HG03139 (cell line): ENCODE results near the gene FAM53B.
A peak's percentile ranks its signal among the peaks of the same experiment; 100 is the strongest.

Experiments used
- ATAC-seq: cut with Tn5 transposase; IDR thresholded peaks from one replicate; pipeline ENCODE4 v1.9.1; 2021; ENCODE audit not compliant: unreplicated experiment

FAM53B gene

DNA sequence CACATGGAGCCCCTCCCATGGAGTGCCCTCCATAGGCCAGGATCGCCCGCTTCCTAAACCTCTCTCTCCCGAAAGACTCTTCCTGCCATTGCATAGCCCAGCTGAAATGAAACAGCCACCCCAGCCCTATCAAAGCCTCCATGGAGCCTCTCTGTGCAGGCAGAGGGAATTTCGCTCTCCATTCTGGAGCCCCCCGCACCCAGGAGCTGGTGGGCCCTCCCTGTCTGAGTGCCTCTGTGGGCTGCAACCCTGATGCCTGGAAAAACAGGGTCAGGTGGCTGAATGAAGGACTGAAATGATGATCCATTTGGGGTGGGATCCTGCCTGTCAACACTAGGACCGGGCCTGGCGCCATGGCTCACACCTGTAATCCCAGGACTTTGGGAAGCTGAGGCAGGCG, 106.4 kb downstream of the FAM53B start:
- ATAC-seq, result no peak

DNA sequence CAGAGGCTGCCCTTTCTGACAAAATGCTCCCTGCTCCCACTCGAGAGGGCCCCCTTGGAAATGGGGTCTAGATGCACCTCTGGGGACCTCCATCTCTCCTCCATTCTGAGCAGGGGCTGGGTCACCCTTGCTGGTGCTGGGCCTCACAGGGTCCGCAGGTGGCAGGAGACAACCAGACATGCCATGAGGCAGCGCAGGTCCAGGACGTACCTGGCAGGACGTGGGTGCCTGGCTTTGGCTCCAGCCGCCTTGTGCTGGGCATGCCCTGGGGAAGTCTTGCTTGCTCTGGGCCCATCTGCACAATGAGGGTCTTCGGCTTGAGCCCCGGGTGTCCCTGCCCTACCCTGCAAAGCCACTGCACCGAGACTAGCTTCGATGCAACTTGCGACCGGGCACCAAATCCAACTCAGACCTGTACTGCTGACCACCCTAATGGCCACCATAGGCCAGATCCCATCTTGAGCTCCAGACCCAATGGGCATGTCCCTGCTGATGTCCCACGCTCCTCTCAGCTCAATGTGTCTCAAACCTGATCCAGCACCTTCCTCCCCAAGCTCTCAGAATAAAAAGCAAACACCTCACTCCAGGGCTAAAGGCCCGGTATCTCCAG, 107.0 kb downstream of the FAM53B start:
- ATAC-seq, result no peak

DNA sequence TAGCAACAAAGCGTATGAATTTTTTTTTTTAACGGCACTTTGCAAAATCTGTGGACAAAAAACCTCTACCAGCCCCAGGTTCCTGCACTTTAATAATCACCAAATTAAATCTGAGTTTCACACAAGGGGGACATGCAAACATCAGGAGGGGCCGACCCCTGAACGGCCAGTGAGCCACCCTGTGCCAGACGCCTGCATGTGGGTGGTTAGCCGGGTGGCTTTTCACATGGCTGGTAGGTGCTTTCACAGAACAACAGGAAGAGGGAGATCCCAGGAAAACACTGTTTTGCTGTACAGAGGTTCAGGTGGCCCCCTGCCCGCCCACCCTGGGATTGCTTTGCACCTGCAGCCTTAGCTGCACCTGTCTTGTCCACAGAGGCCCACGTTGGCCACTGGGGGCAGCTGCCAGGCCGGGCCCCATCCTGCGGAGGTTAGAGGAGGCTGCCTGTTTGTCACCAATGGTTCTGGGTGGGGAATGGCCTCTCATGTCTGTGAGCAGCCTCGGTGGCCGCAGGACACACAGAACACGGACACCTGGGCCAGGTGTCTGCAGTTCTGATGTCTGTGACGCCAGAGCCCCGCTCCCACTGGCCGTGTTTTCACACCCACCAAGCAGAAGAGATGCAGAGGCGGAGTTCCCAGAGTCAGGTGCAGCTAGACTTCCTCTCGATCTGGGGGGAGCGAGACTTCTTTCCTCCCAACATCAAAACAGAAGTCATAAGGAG, 107.7 kb downstream of the FAM53B start:
- no peak for ATAC-seq

DNA sequence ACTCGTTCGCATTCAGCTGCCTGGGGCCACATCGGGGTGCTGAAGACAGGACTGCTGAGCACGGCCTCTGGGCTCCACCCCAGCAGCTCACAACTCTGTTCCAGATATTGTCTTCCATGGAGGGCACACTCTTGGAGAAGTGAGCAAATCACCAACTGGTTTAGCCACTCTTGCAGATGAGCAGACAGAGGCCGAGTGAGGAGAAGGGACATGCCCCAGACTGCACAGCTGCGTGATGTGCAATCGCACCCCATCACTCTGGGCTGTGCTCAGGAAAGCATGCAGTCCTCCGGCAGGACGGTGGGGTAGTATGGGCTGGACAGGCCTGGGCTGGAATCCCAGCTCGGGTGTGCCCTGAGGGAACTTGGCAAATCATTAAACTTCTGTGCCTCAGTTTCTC, 111.6 kb downstream of the FAM53B start:
- no peak for ATAC-seq

DNA sequence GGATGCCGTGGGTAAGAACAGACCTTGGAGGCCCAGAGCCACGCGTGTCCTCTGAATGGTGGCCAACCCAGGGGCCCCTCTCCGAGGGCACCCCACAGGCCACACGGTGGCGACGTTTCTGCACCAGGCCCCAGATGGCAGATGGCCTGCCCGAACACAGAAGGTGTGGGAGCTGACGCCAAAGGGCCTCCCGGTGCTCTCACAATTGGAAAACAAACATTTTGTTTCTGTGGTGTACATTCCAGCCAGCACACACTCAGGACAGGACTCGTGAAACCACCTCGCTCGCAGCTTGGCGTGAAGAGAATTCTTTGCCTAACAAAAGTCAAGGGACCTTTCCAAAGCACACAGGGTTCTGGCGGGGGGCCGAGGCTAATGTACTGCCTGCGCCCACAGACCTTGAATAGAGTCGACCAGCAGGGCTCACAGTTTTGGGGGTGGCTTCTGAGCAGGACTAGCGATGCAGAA, 112.1 kb downstream of the FAM53B start:
- ATAC-seq, result no peak

DNA sequence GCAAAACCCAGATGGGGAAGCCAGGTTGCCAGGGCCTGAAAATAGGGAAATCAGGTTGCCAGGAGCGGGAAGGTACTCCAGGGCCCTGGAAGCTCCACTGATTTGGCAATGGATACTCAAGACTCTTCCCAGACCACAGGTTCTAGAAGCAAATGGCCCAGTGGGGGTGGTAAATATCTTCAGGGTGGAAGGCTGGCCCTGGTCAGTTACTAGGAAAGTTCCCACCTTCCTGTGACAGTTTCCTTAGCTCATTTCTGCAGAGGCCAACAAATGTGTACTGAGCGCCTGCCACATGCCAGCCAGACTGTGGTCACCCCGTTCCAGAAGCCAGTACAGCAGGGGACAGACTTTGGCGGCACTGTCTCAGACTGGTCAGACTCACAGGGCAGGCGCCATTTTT, 113.6 kb downstream of the FAM53B start:
- no peak for ATAC-seq

DNA sequence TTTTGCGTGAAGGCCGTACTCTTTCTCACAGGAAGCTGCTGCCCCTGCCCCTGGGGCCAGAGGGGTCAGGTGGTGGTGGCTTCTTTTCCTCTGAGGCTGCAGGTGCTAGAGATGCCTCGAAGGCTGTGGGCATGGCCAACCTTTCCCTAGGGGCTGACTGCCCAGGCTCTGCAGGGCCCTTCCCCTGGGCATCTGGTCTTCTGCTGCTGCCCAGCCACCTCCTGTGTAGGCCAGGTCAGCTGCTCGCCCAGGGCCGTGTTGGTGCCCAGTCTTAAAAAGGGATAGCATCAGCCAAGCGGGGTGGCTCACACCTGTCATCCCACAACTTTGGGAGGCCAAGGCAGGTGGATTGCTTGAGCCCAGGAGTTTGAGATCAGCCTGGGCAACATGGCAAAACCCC, 114.3 kb downstream of the FAM53B start:
- no peak for ATAC-seq

DNA sequence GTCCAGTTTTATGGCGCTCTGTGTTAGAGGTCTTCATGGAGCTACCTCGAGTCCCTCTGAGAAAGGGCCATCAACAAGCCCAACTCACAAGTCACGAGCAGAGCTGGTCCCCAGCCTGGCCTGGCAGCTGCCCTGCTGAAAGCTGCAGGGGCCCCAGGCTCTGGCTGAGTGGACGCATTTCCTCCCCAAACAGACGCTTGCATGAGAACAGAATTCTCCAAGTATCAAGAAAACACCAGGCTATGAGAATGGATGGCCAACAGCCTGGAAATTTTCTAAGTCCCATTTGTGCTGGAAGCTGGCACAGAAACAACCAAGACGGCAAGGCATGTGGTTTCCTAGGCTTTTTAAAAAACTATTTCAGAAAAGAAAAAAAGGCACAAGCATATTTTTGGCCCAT, 114.8 kb downstream of the FAM53B start:
- no peak for ATAC-seq

DNA sequence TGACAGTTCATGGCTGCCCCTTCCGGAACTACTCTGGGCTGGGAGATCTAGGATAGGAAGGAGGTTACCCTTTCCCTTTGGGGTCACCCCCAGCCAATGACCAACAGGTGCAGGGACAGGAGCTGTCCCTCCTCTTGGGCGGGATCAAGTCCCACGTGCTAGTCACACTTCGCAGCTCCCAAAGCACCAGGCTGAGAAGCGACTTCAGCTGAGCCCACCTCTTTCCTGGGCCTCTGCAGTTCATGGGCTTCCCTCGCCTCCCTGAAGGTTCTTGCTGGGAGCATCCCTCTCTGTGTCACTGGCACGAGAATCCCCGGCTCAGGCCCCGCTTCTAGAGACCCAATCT, 115.5 kb downstream of the FAM53B start:
- ATAC-seq, result no peak

DNA sequence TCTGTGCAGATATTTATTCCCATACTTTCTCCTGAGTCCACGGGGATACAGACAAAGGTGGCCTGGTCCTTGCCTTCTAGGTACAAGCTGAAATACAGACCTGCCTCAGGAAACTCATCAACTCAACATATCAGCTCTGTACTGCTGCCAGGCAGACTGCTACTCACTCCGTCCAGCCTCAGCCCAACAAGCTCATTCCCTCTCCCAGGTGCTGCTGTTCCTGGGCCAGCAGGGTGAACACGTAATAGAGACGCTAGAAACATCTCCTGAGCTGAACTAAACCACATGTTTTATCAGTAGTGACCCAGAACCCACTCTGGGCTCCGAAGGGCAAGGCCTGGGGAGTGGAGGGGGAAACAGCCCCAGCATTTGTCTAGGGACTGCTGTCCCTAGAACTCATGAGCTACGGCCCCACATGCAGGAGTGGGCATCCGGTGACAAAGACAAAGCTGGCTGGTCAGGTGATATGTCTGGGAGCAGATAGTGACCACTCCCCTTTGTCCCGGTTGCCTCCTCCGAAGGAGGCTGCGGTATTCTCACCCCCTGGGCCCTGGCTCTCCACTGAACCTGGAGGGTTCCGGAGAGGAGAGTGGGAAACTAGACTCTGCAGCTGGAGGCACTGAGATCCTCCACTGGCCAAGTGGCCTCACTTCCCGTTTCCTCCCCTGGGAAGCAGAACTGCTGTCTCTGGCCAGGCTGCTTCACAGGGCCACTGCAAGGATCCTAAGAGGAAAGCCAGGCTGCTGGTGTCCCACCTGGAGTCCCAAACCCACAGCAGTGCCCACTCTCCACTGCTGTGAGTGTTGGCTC, 116.1 kb downstream of the FAM53B start:
- ATAC-seq, result no peak

DNA sequence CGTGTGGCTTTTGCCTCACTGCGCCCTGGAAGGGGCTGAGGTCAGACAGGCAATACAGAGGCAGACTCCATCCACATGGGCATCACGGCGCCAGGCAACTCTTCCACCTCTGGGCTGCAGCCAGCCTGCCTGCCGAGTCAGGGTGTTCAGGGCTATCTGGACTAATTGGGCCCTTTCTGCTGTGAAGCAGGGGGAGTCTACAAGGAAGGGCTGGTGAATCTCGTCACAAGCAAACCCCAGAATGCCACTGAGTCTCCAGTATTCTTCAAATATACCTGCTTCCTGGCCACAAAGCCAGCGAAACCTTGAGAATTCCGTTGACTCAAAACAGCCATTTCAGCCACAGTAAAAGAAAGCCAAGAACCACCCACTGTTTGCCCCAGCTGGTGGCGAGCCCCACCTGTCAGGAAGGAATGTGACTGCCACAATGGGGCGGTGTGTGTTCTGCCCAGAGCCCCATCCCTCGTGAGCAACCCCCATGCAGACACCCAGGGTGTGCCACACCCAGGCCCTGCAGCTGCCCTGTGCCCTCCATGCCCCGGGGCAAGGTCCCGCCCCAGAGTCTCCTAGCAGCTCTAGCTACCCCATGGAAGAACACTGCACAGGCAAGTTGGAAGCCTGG, 117.3 kb downstream of the FAM53B start:
- ATAC-seq, result peak; percentile 69

DNA sequence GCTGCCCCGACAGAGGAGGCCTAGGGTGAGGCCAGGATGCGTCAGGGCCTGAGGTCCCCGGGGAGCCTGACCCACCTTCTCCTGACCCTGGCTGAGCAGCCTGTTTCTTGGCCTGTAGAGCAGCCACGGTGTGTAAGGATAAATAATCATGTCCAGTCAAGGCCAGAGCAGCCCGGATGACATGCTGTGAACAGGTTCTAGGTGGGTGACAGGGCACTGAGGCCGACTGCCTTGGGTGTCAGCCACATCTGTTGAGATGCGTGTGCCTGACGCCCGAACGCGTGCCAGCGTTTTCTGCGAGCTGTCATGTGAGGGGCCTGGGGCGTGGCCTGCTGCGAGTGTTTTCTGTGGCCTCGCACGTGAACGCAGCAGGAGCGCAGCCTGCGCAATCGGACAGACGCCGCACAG, 118.3 kb downstream of the FAM53B start:
- no peak for ATAC-seq

DNA sequence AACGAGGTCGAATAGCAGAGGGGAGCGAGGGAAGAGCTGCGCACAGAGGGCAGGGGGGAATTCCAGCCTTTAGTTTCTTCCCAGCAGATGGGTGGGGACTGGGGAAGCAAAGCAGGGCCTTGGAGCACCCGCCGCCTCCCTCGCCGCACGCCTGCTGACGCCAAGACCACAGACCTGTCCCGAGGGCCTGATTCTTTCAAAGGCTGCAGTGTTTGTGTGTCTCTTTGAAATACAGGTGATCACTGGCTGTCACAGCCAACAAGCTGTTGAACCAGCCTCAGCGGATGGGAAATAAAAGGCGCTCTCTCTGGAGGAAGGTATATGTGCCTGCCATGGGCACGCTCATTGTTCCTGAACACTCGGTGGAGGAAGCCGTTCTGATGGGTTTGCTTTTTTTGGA, 119.3 kb downstream of the FAM53B start:
- no peak for ATAC-seq

DNA sequence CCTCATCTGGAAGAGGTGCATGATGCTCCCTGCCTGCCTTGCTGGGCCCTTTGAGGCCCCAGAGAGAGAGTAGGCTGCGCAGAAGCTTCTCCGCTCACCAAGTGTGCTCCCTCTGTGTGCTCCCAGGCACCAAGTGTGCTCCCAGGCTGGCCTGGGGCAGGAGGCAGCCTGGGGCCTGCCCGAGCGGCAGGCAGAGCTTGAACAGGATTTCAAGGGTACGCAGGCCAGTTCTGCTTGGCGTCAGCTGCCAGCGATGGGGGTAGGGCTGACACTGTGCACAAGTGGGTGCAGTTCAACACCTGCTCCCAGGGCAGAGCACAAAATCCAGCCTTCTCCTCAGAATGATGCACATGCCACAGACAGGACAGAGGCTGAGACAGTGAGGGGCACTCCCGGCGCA, 119.7 kb downstream of the FAM53B start:
- ATAC-seq, result no peak

DNA sequence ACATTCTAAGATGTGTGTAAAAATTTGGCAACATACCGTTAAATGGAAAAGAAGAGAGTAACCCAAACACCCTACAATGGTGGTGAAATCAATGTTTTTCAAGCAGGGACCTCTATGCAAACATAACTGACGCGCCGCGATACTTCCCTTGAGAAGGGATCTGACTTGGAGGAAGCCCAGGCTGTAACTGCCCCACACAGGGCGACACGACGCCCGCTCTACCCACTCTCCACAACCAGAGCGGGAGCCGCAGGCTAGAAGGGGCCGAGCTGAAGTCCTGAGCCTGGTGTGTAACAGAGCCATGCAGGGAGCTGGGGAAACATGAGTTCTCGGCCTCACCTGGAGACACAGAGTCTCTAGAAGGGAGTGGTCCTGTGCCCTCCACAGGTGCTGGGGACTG, 120.2 kb downstream of the FAM53B start:
- no peak for ATAC-seq

DNA sequence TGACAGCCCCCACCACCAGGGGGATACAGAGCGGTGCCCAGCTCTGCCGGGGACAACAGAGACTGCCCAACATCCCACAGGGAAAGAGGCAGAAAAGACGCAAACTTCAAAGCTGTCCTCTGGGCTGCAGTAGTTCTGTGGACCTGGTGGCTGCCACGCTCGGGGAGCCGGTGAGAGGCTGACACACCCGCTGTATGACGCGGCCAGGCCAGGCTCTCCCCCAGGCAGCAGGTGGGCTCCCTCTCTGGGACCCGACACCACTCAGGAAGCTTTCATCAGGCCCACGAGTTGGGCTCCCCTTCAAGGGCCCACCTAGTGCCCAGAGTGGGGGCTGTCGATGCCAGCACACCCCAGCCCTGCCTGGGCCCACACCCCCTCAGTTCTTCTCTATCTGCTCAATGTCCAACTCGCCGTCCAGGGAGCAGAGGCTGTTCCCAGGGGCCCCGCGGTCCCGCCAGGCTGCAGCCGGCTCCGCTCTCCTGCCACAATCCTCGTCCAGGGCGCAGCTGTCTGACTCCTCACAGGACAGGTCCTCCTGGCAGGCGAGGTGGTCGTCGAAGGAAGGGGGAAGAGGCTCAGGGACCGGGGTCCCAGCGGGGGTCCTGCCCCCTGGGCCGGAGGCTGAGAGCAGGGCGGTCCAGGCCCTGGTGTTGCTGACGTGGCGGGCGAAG, 121.2 kb downstream of the FAM53B start:
- no peak for ATAC-seq

DNA sequence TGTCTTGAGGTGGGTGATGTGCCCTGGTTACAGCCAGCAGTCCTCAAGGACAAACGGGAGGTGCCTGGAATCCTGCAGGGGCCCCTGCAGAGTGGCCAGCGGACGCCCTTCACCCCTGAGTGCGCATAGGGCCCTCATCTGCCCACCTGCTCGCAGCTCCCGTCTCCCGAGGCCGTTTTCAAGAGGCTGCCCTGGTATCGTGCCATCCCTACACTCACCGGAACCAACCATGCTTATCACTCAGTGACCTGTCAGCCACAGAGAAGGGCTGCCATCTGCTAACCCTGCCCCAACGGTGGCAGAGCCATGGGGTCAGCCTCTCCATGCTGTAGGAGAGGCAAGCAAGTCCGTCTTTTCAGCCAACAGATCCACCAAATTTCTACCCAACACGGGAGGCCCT, 122.0 kb downstream of the FAM53B start:
- ATAC-seq, result no peak

DNA sequence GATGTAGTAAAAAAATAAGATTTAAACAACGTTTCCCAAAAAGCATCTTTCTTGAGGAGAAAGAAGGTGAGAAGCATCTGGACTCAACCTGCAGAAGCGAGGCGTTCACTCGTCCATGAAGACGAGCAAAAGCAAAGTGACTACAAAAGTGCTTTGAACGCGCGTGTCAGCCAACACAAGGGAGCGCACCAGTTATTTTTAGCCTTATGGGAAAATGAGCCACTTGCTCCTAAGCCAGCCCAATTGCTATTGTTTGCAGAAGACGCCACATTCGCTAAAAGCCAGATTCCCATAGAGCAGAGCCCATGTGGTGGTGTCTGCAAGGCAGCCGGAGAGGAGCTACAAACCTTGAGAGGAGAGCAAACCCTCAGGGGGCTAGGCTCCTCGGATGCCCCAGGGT, 122.5 kb downstream of the FAM53B start:
- no peak for ATAC-seq

DNA sequence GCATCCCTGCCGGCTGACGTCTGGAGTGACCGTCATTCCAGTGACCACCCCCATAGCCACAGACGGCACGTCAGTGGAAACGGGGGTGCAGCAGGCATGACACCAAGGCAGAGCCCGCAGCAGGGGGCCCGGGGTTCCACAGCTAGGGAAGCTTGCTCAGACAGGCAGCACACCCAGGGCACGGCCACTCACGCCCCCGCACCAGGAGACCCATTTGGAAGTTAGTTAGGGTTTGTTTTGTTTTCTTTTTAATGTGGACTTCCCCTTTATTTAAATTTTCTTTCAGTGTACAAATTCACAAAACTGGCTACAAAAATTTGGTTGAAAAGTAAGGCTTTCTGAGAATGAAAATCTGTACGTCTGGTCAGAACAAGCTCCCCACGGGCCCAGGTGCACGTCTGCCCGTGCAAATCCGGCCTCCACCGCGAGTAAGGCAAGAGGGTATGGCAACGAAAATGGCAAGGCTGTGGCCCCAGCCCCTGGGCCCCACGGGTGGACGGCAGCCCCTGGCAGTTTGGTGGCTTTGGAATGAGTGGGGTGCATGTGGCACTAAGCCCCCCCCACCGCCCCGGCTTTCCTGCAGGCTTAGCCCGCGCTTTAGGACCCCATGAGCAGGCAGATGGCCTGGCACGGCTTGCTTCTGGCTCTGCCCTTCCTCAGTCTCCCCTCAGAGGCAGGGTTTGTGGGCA, 124.2 kb downstream of the FAM53B start:
- ATAC-seq, result no peak

DNA sequence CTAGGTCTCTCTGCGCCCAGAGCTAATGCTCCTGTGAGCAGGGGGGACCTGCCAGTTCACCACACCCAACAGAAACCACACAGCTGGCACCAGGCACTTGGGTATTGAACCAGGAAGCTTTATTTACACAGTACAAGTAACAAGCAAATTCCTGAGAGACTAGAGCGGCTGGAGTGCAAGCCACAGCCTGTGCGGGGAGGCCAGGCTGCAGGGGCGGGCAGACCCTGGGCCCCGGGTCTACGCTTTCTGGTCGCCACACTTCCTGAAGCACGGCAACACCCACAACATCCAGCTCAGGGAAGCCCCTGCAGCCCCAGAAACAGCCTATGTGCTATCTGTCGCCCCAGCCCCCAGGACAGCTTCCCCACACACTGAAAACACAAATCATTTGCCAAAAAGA, 125.0 kb downstream of the FAM53B start:
- ATAC-seq, result no peak
